Coronary artery (tissue), 2 donors: ENCODE results near the gene MAGI2.

Experiments
- DNase-seq: peaks from one replicate; pipeline ENCODE4 v3.0.0-alpha.2; 2017; ENCODE audit warnings: low spot score
- H3K27ac ChIP-seq, 2 donors: fragments of 200-600 bp; sonication (generic); one replicate each; pipeline ENCODE4 v1.5.1; 2016 to 2019
- H3K4me3 ChIP-seq: fragments of 200-600 bp; sonication (generic); 2 replicates; pipeline ENCODE4 v1.5.1; 2016; ENCODE audit warnings: mild to moderate bottlenecking, moderate library complexity
- CTCF ChIP-seq: fragments of 200-600 bp; sonication (generic); IDR thresholded peaks from one replicate; pipeline ENCODE4 v1.5.1; 2019; ENCODE audit warnings: antibody characterized with exemption

The MAGI2 gene

GRCh38 chr7:78634093-78634492 lies 819.4 kb downstream of the MAGI2 start:
- DNase-seq: no peak
- no peak for TF ChIP-seq CTCF
- H3K4me3 ChIP-seq: no peak overlapping the region
- no peak overlapping the region for H3K27ac ChIP-seq

- DNase-seq: no peak
- Histone ChIP-seq H3K27ac (no peak overlapping the region), H3K4me3 (no peak overlapping the region)
- TF ChIP-seq CTCF: no peak
Observed at GRCh38 chr7:78620920-78621319, 832.5 kb downstream of the MAGI2 start.

GRCh38 chr7:78616539-78616938 lies 836.9 kb downstream of the MAGI2 start:
- H3K27ac ChIP-seq: no peak overlapping the region
- H3K4me3 ChIP-seq: no peak overlapping the region
- no peak for DNase-seq
- TF ChIP-seq CTCF: no peak

- no peak for DNase-seq
- no peak overlapping the region for H3K4me3 ChIP-seq
- H3K27ac ChIP-seq: no peak overlapping the region
- no peak for TF ChIP-seq CTCF
Observed at GRCh38 chr7:78609281-78609680, 844.2 kb downstream of the MAGI2 start.

- DNase-seq: no peak
Observed at GRCh38 chr7:78607099-78607498, 846.4 kb downstream of the MAGI2 start.

GRCh38 chr7:78605119-78605518 lies 848.3 kb downstream of the MAGI2 start:
- TF ChIP-seq CTCF: no peak
- DNase-seq: no peak
- no peak overlapping the region for H3K27ac ChIP-seq
- H3K4me3 ChIP-seq: no peak overlapping the region

More at GRCh38 chr7:78607099-78607498, 846.4 kb downstream of the MAGI2 start:
- no peak for TF ChIP-seq CTCF
- Histone ChIP-seq H3K4me3 (no peak overlapping the region), H3K27ac (no peak overlapping the region)

- Histone ChIP-seq H3K4me3 (no peak overlapping the region), H3K27ac (no peak overlapping the region)
- TF ChIP-seq CTCF: no peak
- DNase-seq: no peak
Observed at GRCh38 chr7:78601728-78602127, 851.7 kb downstream of the MAGI2 start.
